Iris pigment epithelial cell (primary cell): ENCODE data around the gene ARL15.
"Not testable (repeated sequence)": the region's sequence is repeated elsewhere in the genome, so short reads cannot be mapped to it uniquely, and the experiment has no call there.

ENCODE experiments used
- DNase-seq: peaks from one replicate; pipeline ENCODE4 v3.0.0-alpha.2; 2011; ENCODE audit warnings: low read depth

The ARL15 gene

DNA sequence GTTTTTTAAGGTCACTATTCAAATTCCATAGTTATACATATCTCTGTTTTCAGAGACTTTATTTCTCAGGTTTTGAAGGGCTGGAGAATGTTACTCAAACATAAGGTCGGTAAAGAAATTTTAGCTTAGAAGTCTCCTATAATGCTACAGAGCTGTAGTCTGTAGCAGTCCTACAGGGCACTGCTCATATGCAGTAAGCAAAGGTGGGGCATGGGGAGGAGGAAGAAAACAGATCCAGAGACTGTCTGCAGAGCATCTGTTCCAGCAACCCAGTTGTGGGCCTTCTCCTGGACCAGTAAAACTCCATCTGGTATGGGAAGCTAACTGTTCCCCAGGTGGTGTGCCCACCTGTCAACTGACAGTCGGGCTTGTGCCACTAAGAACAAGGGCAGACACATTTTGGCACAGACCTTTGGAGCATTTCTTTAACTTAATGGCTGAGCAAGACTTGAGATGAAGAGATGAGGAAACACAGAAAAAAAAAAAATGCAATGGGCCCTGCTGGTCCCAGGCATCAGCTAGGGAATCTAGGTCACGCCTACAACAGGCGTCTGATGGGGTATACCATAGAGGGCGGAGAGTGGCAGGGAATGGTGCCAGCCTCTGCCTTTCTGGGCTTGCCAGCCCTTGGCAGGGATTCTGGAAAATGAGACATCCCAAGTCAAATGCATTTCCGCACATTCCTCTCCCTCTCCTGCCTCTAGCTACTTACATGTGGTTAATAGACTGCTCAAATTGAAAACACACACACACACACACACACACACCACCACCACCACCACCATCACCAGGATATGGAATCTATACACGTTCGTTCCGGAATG lies 218.9 kb downstream of the ARL15 start:
- DNase-seq = no peak

DNA sequence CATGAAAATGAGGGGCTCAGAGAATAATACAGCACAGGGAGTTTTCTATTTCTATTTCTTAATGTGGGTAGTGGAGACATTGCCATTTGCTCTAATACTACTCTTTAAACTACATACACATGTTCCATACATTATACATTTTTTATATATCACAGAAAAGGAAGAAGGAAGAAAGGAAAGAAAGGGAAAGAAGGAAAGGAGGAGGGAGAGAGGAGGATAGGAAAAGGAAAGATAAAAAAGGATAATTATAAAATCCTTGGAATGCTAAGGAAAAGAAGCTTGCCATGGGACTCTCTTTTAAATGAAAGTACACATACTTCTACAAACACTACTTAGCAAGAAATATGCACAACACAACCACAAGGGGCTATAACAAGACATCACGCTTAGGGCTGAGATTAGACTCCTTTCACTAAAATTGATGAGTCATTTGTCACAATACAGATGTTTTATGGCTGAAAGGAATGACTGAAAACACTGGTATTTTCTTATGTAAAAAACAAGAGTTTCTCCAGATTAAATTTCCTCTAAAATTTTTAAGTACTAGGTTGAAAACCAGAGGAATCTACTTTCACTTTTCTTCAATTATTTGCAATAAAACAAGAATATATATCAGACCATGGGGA lies 219.8 kb downstream of the ARL15 start:
- DNase-seq = peak; percentile 90

- DNase-seq = peak; percentile 49
These were observed 222.3 kb downstream of the ARL15 start for GRCh38 chr5:54088081-54088480.

DNA sequence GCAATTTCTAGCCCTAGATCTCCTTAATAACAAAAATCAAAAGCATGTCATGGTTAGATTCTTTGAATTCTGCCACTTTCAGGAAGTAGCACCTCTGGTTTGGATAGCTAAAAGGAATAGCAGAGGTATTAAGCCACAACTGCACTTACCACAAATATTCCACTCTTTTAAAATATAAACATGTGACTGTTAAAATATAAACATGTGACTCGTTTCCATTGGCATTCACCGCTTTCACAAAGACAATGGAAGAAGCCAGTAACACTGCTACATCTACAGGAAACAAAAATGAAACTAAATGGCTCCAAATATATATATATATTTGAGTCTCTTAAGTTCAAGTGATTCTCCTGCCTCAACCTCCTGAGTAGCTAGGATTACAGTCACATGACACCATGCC lies 222.9 kb downstream of the ARL15 start:
- peak; percentile 93 for DNase-seq

- no peak for DNase-seq
These were observed 224.2 kb downstream of the ARL15 start for GRCh38 chr5:54086191-54086590.

- DNase-seq = no peak
These were observed 225.7 kb downstream of the ARL15 start for GRCh38 chr5:54084696-54085095.

- no peak for DNase-seq
These were observed 226.5 kb downstream of the ARL15 start for GRCh38 chr5:54083851-54084250.

DNA sequence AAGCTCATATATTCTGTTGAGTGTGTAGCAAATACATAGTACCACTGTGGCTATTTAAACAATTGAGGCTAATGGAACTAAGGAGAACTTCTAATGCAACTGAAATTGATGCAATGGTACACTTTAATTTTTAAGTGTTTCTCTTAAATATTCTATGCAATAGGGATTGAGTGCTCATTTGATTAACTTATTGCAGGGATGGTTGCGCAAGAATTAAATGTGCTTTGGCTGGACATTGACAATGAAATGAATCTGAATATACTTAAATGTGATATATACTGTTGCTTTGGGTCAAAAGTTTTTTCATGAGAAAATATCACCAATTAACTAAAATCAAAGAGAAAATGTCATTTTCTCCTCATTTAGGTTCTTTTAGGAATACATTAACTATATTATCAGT lies 227.1 kb downstream of the ARL15 start:
- DNase-seq = no peak

GRCh38 chr5:54081415-54081814 lies 229.0 kb downstream of the ARL15 start:
- no peak for DNase-seq

GRCh38 chr5:54080831-54081230 lies 229.5 kb downstream of the ARL15 start:
- DNase-seq = no peak

- DNase-seq = no peak
These were observed 236.6 kb downstream of the ARL15 start for GRCh38 chr5:54073735-54074134.

DNA sequence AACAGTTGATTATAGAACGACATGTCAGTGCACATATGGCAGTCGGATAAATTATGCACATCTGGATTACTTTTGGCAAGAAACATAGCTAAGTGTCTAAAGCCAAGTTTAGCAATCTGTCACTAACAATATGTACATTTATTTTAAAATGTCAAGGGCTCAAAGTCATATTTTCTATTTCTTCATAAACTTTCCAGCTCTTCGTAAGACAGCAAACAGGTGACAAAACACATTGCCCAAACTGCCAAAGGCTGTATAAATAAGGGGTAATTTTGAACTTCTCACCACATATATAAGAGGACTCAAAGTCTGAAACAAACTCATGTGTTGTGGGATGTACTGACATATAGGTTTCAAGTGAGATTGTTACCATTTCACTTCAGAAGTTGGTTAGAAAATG lies 237.2 kb downstream of the ARL15 start:
- no peak for DNase-seq

GRCh38 chr5:54066433-54066832 lies 243.9 kb downstream of the ARL15 start:
- no peak for DNase-seq

DNA sequence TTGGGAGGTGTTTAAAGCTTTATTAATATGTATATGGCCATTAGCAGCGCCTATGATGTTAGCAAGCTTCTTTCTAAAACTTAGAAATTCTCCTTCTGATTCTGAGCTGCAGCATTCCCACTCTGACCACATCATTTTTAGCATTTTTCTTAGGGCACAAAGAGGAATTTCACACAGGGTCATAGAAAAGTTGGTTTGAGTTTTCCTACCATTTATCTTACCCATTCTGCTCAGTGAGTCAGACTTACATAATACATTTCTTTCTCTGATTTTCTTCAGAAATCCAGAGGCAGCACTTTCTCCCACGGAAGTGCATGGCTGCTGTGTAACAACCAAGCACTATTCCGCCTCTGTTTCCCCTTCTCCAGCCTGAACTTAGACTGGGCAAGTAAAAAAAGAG lies 246.6 kb downstream of the ARL15 start:
- peak; percentile 88 for DNase-seq

DNA sequence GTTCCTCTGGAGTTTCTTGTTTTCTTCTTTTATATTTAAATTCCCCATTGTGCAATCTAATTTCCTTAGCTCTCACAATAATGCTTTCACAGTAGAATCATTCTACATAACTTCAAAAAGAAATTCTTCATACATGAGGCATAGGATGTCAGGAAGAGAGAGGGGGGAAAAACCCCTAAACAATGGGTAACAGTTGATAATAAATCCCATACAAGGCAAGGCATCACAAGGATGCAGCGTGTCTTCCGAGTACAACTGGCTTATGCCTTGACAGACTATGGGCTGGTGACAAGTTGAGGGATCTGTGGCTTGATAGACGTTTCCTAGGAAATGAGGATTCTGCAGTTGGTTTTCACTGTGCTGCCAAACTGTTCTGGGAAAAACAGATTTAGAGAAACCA lies 247.4 kb downstream of the ARL15 start:
- peak; percentile 86 for DNase-seq

DNA sequence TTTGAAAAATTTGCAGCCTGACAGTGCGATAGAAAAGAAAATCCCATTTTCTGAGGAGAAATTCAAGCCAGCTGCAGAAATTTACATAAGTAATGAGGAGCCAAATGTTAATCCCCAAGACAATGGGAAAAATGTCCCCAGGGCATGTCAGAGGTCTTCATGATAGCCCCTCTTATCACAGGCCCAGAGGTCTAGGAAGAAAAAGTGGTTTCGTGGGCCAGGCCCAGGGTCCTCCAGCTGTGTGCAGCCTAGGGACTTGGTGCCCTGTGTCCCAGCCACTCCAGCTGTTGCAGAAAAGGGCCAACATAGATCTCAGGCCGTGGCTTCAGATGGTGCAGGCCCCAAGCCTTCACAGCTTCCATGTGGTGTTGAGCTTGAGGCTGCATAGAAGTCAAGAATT lies 249.5 kb downstream of the ARL15 start:
- not testable (repeated sequence) for DNase-seq

GRCh38 chr5:54049963-54050362 lies 260.4 kb downstream of the ARL15 start:
- peak; percentile 83 for DNase-seq

DNA sequence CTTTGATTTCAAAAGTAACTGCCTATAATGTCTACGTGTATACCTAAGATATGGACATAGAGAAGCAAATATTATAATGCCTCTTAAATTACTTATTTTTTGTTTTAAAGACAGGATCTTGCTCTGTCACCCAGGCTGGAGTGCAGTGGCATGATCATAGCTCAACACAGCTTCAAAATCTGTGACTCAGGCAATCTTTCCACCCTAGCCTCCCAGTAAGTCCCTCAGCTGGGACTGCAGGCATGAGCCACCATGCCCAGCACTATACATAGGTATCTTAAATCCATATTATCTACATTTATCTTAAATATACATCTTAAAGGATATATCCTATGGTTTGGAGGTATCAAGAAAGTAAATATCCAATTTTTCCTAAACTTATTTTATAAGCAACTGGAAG lies 261.2 kb downstream of the ARL15 start:
- no peak for DNase-seq

- no peak for DNase-seq
These were observed 265.1 kb downstream of the ARL15 start for GRCh38 chr5:54045077-54045792.

DNA sequence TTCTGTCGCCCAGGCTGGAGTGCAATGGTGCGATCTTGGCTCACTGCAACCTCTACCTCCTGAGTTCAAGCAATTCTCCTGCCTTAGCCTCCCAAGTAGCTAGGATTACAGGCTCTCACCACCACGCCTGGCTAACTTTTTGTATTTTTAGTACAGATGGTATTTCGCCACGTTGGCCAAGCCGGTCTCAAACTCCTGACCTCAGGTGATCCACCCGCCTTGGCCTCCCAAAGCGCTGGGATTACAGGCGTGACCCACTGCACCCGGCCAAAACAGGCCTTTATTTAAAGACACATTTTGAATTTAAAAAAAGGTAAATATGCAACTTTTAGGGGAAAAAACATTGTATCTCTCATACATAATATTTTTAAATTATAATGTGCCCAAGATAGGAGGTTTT lies 266.1 kb downstream of the ARL15 start:
- not testable (repeated sequence) for DNase-seq

GRCh38 chr5:54040804-54041203 lies 269.6 kb downstream of the ARL15 start:
- no peak for DNase-seq

DNA sequence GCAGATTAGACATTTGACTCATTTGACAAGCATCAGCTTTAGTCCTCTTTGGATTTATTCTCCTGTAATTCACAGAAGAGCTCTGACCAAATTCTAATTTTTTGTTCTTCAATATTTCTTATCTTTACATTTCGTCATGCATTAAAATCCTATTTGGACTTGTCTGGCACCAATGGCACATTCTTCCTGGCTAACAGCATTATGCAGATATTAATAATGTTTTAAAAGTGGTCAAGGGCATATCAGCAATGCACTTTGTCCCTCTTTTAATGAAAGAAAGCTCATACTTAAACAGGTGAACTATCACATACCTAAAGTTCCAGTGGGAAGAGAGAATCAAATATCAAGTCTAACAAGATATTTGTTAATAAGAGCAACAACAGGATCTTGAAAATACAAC lies 270.4 kb downstream of the ARL15 start:
- DNase-seq = no peak

GRCh38 chr5:54037205-54037604 lies 273.2 kb downstream of the ARL15 start:
- no peak for DNase-seq
